GM12878 (cell line): ENCODE data around the gene DENND6A. TPM values are rescaled to one million over a fixed set of nuclear protein-coding genes. Genes with fewer than 3 reads are reported as not detected.

Experiments
- ATAC-seq: fragments of 200-7000 bp; cut with Tn5 transposase; 3 replicates; pipeline ENCODE4 v1.9.1; 2020; ENCODE audit warnings: mild to moderate bottlenecking, moderate library complexity
- BruUV-seq: library from RNA; stranded (reverse); fragments of 400-500 nt; replicated peaks from 2 replicates; lab custom pipeline; 2021; lab: Mats Ljungman, UMichigan
- CTCF ChIA-PET: fragments of 300-600 bp; sonication (Branson Sonifier 250); formaldehyde crosslinking; extraction: SDS; loops from one replicate; lab custom pipeline; 2021; ENCODE audit warnings: inconsistent platforms; lab: Yijun Ruan, JAX
- POLR2A ChIA-PET: fragments of 350-600 bp; formaldehyde crosslinking; extraction: SDS; loops from one replicate; lab custom pipeline; 2021; ENCODE audit warnings: inconsistent platforms; lab: Charles Lee
- RAD21 ChIA-PET: fragments of 300-600 bp; sonication (Branson Sonifier 250); formaldehyde crosslinking; loops from one replicate; lab custom pipeline; 2023; ENCODE audit warnings: antibody characterized with exemption; ENCODE audit not compliant: unreplicated experiment; lab: Charles Lee
- SMC1A ChIA-PET: fragments of 300-600 bp; sonication (Branson Sonifier 250); formaldehyde crosslinking; loops from one replicate; lab custom pipeline; 2023; ENCODE audit not compliant: unreplicated experiment, uncharacterized antibody; lab: Charles Lee
- DNase-seq: peaks from one replicate; pipeline ENCODE4 v3.0.0-alpha.2; 2011; ENCODE audit warnings: low read depth, low spot score
- FAIRE-seq: peaks from 3 replicates; lab custom pipeline; 2011; peaks lifted over from hg19 to GRCh38; lab: Jason Lieb, UNC
- H2AFZ ChIP-seq: 2 replicates; pipeline ENCODE4 v1.6.0; 2011; ENCODE audit warnings: low read depth, low read length, control low read depth; ENCODE audit not compliant: control insufficient read depth
- H3K27ac ChIP-seq: 2 replicates; pipeline ENCODE4 v1.5.1; 2011; ENCODE audit warnings: control low read depth; ENCODE audit not compliant: control insufficient read depth, insufficient read depth
- H3K27me3 ChIP-seq, 2 experiments: replicated peaks in 1 of 2; 2 replicates each; pipeline versions ENCODE4 v1.6.0 to v1.6.1; 2011; ENCODE audit warnings: low read length in 1 of 2; ENCODE audit not compliant: control insufficient read depth in 2 of 2, insufficient read depth in 2 of 2
- H3K36me3 ChIP-seq, 2 experiments: 2 replicates each; pipeline ENCODE4 v1.5.1; 2011; ENCODE audit warnings: low read length in 1 of 2; ENCODE audit not compliant: control insufficient read depth in 2 of 2, insufficient read depth in 2 of 2
- H3K4me1 ChIP-seq: 2 replicates; pipeline ENCODE4 v1.6.1; 2011; ENCODE audit warnings: mild to moderate bottlenecking, low read length, moderate library complexity, mixed read lengths; ENCODE audit not compliant: control insufficient read depth, insufficient read depth
- H3K4me2 ChIP-seq: 2 replicates; pipeline ENCODE4 v1.6.0; 2011; ENCODE audit warnings: control low read depth; ENCODE audit not compliant: control insufficient read depth, insufficient read depth
- H3K4me3 ChIP-seq: fragments of 200-600 bp; sonication (generic); 2 replicates; pipeline ENCODE4 v1.5.1; 2016
- H3K79me2 ChIP-seq: 2 replicates; pipeline ENCODE4 v1.6.0; 2011; ENCODE audit warnings: low read length; ENCODE audit not compliant: control insufficient read depth, insufficient read depth
- H3K9ac ChIP-seq: 2 replicates; pipeline ENCODE4 v1.8.0; 2011; ENCODE audit warnings: low read length, control low read depth, mixed read lengths; ENCODE audit not compliant: control insufficient read depth, insufficient read depth
- H3K9me3 ChIP-seq: replicated peaks from 3 replicates; pipeline ENCODE4 v1.5.1; 2011; ENCODE audit warnings: mild to moderate bottlenecking, low read length; ENCODE audit not compliant: control insufficient read depth, insufficient read depth
- H4K20me1 ChIP-seq: 2 replicates; pipeline ENCODE4 v1.6.0; 2011; ENCODE audit not compliant: control insufficient read depth, insufficient read depth
- BHLHE40 ChIP-seq, 2 experiments: fragments of 450-650 bp in 1 of 2; IDR thresholded peaks; 2 replicates each; pipeline ENCODE4 v1.6.1; 2011 to 2017; ENCODE audit warnings: low read depth in 2 of 2, borderline replicate concordance in 1 of 2, improper control_type of control experiment in 1 of 2, low read length in 1 of 2, mild to moderate bottlenecking in 1 of 2
- BRCA1 ChIP-seq: IDR thresholded peaks from 2 replicates; pipeline ENCODE4 v1.6.1; 2011; ENCODE audit warnings: low read depth, low read length, improper control_type of control experiment
- KAT2A ChIP-seq: conservative IDR thresholded peaks from 2 replicates; pipeline ENCODE4 v1.6.1; 2011; ENCODE audit warnings: low read depth, low read length; ENCODE audit not compliant: control insufficient read depth
- NKRF ChIP-seq: fragments of 450-650 bp; conservative IDR thresholded peaks from 2 replicates; pipeline ENCODE4 v1.6.1; 2017; ENCODE audit warnings: mild to moderate bottlenecking, moderate library complexity
- SP1 ChIP-seq: IDR thresholded peaks from one replicate; pipeline ENCODE4 v1.6.1; 2011; ENCODE audit warnings: low read depth, low read length
- ZNF274 ChIP-seq: IDR thresholded peaks from one replicate; pipeline ENCODE4 v1.8.0; 2011; ENCODE audit not compliant: insufficient read length, insufficient read depth
- in situ Hi-C: fragments of 300-500 bp; cut with MboI; formaldehyde crosslinking; loops from 9 replicates; pipeline ENCODE4 v1.14.3; 2018; ENCODE audit warnings: mixed read lengths
- intact Hi-C: fragments of 100-400 bp; cut with micrococcal nuclease; formaldehyde crosslinking; loops from one replicate; pipeline ENCODE4 v1.14.2; 2022; ENCODE audit not compliant: unreplicated experiment
- polyA plus RNA-seq, 11 experiments: library from polyadenylated mRNA; depleted of rRNA in 4 of 11; unstranded in 6 of 11; stranded (reverse) in 5 of 11; fragments of >200 nt; fragmentation: Nextera tagmentation in 4 of 11; fragmentation: Illumina TruSeq in 1 of 11; extraction: Ambion mirVana in 4 of 11; extraction: Trizol in 1 of 11; gene quantifications; 1 replicate in 1 of 11; 2 replicates in 10 of 11; pipeline versions ENCODE4 v1.2.1 to v1.2.3, GENCODE V29; 2011 to 2016; ENCODE audit warnings: inconsistent platforms in 2 of 11, missing spikeins in 2 of 11, low read depth in 1 of 11
- total RNA-seq, 4 experiments: library from RNA; depleted of rRNA in 3 of 4; stranded (reverse); fragments of >200 nt in 3 of 4; fragmentation: Illumina TruSeq in 1 of 4; extraction: Trizol in 1 of 4; gene quantifications; 2 replicates each; pipeline versions ENCODE4 v1.2.1 to v1.2.3, GENCODE V29; 2013 to 2021
- TF ChIP-seq, protein P1 (sequence below): IDR thresholded peaks from 2 replicates; pipeline ENCODE4 v1.6.1; 2012; ENCODE audit warnings: low read length, inconsistent platforms
- TF ChIP-seq, protein P2 (sequence below): fragments of 450-650 bp; formaldehyde crosslinking; IDR thresholded peaks from 2 replicates; pipeline ENCODE4 v1.5.0; 2022; ENCODE audit warnings: mild to moderate bottlenecking, missing genetic modification characterization

DENND6A gene
- total and polyA plus RNA-seq, 10 of the 15 experiments (the other 5 are each of a cell fraction or from before 2014, with no cell fraction given), result 1.8 to 15.3 (median 10.3) TPM

DNA sequence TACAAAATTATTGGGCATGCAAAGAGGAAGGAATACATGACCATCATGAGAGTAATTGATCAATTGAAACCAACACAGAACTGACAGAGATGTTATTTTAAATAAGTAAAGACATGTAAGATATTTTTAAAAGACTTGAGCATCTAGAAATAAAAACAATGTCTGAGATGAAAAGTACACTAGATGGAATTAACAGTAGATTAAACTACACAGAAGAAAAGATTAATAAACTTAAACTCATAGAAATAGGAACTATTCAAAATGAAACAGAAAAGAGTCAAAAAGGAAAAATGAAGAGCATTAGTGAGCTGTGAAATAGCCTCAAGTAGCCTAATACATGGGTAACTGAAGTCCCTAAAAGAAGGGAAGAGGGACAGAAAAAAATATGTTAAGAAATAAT is 87.2 kb downstream of the DENND6A start:
- Histone ChIP-seq H3K4me1 (no peaks in the 10 kb centered on the region), H3K27me3 (no peaks in the 10 kb centered on the region), H3K4me3 (no peak overlapping the region), H3K79me2 (no peaks in the 10 kb centered on the region), H4K20me1 (no peaks in the 10 kb centered on the region), H3K9ac (no peak overlapping the region), H3K36me3 (no peaks in the 10 kb centered on the region; a peak in 1 of 4 replicates), H3K4me2 (no peak overlapping the region), H2AFZ (no peak overlapping the region), H3K27ac (no peak overlapping the region), H3K9me3 (no peaks in the 10 kb centered on the region; the same call in 1 of the 3 replicates)
- TF ChIP-seq ZNF274 (no peak), SP1 (no peak), KAT2A (no peak), BHLHE40 (IDR thresholded peaks at IDR 0.05; ENCODE audit: borderline replicate concordance in 1 of 2, low read depth in 2 of 2, low read length in 1 of 2) (no peak), NKRF (no peak), BRCA1 (no peak)
- TF ChIP-seq, protein P1, sequence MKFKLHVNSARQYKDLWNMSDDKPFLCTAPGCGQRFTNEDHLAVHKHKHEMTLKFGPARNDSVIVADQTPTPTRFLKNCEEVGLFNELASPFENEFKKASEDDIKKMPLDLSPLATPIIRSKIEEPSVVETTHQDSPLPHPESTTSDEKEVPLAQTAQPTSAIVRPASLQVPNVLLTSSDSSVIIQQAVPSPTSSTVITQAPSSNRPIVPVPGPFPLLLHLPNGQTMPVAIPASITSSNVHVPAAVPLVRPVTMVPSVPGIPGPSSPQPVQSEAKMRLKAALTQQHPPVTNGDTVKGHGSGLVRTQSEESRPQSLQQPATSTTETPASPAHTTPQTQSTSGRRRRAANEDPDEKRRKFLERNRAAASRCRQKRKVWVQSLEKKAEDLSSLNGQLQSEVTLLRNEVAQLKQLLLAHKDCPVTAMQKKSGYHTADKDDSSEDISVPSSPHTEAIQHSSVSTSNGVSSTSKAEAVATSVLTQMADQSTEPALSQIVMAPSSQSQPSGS, result no peak
- TF ChIP-seq, protein P2, sequence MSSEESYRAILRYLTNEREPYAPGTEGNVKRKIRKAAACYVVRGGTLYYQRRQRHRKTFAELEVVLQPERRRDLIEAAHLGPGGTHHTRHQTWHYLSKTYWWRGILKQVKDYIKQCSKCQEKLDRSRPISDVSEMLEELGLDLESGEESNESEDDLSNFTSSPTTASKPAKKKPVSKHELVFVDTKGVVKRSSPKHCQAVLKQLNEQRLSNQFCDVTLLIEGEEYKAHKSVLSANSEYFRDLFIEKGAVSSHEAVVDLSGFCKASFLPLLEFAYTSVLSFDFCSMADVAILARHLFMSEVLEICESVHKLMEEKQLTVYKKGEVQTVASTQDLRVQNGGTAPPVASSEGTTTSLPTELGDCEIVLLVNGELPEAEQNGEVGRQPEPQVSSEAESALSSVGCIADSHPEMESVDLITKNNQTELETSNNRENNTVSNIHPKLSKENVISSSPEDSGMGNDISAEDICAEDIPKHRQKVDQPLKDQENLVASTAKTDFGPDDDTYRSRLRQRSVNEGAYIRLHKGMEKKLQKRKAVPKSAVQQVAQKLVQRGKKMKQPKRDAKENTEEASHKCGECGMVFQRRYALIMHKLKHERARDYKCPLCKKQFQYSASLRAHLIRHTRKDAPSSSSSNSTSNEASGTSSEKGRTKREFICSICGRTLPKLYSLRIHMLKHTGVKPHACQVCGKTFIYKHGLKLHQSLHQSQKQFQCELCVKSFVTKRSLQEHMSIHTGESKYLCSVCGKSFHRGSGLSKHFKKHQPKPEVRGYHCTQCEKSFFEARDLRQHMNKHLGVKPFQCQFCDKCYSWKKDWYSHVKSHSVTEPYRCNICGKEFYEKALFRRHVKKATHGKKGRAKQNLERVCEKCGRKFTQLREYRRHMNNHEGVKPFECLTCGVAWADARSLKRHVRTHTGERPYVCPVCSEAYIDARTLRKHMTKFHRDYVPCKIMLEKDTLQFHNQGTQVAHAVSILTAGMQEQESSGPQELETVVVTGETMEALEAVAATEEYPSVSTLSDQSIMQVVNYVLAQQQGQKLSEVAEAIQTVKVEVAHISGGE (CRISPR knock-in tag), result no peak
- RAD21 ChIA-PET, result no interaction called here
- POLR2A ChIA-PET, result no interaction called here
- DNase-seq (no peak), FAIRE-seq (no peak), ATAC-seq (no peak)
- intact Hi-C loops (no loop called here), in situ Hi-C loops (no loop called here)
- CTCF ChIA-PET, result no interaction called here
- SMC1A ChIA-PET, result no interaction called here
- BruUV-seq, result no TSS peak
